Measurements from ENCODE around the gene ZNF385D.

Gene ZNF385D

GRCh38 chr3:21587894-21588293 is 163.1 kb downstream of the ZNF385D start:
- DNase-seq = no peak

DNA sequence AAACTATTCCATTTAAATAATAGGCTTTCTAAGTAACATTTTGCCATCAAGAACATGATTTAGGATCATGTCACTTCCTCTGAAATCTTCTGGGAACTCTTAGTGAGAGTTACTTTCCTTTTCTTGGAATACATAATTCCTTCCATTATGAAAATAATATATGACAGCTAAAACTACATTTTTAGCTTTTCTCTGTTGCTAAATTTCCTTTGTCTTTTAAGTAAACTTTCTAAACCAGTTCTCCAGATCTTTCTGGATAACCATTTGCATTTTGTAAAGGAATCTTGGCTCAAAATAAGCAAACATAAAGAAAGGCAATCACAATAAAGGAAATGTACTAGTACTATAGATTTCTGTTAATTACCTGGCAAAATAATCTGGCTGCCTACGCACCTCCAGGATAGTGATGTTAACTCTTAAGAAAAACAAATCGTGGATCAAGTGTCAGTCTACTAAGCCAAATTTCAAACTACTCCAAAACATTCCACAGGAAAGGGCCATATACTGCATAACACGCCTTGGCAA is 165.7 kb downstream of the ZNF385D start:
- no peak for DNase-seq

GRCh38 chr3:21573291-21573690 is 177.7 kb downstream of the ZNF385D start:
- no peak for DNase-seq

DNA sequence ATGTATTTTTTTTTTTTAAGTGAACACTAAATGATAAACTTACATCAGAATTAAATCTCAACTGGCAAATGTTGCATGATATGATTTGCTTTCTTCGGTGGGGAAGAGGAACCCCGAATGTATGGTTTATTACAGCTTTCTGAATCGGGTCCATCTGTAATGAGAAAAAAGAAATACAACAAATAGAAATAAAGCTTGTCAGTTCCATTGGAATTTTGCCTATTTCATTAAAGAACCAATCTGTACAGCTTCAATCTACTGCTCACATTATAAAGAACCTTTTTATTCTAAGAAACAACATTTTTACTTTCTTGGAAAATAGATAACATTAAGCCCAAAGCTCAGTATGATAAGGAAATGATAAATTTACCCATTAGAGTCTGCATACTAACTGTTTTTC is 186.5 kb downstream of the ZNF385D start:
- DNase-seq = no peak

DNA sequence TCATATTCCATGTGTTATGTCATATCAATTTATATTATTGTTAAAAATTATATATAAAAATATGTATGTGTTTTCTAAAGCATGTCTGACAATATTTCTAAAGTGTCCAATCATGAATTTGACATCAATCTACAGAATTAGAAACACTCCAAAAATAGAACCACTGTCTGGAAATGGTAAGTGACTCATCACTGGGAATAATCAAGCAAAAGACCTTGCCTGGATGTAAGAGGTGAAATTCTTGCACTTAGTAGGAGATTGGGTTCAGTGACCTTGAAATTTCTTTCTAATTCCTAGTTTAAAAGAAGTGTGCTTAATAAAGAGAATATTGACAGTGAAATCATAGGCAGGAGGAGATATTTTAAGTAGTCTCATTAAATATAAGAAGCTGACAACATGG is 188.8 kb downstream of the ZNF385D start:
- DNase-seq = no peak

GRCh38 chr3:21561472-21561871 is 189.5 kb downstream of the ZNF385D start:
- DNase-seq = no peak

DNA sequence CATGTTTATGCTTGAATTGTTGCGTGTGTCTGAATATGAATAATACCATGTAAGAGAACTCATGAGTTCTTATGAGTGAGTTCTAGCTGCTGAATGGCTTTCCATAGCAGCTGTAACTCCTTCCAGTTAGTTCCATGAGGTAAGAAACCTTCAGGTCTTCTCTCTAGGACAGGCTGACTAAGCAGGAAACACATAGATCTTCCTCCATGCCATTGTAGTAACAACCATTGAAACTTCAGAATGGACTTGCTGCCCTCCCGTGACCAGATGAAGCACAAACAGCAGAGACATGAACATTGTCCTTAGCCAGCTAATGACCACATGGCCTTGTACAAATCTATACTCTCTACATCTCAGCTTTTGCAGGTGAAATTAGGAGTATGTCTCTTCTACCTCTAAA is 200.0 kb downstream of the ZNF385D start:
- no peak for DNase-seq

DNA sequence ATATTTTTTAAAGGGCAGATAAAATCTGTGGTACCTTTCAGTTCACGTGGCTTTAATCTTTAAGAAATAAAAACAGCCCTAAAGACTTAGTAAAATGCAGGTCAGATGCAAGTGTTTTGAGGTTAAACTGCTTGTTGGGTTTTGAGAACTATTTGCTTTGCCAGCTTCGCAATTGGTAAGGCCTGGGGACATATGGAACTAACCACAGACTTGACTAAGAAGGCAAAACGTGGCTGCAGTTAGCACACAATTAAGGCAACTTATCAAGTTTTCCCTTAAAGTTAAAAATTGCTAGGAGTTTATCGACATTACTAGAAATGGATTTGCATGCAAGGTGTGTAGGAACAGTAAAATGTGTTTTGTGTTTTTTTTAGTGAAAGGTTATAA is 206.9 kb downstream of the ZNF385D start:
- DNase-seq = no peak

GRCh38 chr3:21543380-21544075 is 207.5 kb downstream of the ZNF385D start:
- no peak for DNase-seq

DNA sequence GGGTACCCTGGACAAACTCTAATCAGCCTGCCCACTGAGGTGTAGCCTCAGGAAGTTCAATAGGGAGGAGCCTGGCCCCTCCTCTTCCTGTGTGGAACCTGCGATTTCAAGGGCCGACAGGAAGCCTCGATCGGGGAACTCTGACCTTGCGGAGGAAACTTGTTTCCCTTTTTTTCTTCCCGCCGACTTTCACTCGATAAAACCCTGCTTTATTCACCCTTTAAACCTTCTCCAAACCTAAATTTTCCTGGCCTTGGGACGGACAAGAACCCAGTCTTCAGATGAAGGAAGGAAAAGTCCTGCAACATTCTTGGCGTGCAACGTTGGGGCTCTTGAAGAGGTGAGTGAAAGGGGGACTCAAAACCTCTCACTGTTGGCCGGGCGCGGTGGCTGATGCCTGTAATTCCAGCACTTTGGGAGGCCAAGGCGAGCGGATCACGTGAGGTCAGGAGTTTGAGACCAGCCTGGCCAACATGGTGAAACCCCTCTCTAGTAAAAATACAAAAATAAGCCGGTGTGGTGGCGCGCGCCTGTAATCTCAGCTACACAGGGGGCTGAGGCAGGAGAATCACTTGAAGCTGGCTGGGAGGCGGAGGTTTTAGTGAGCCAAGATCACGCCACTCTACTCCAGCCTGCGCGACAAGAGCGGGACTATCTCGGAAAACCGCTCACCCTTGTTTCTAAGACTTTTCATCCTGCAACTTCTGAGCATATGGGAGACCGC is 208.2 kb downstream of the ZNF385D start:
- DNase-seq = no peak

DNA sequence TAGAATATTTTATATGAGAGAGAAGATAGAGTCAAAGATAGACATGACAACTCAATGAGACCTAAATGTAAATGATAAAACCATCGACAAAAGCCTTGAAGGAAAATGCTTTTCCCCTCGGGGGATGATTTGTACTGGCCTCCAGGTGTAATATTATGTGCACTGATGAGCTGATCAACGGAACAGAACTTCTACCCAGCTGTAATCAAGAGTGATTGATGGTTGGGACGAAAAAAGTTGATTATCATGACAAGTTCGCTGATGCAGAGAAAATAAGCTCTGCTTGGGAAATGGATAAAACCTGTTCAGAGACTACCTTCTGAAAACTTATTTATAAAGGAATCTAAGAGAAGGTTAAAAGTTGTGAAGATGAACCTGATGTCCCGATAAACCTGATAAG is 210.7 kb downstream of the ZNF385D start:
- no peak for DNase-seq

DNA sequence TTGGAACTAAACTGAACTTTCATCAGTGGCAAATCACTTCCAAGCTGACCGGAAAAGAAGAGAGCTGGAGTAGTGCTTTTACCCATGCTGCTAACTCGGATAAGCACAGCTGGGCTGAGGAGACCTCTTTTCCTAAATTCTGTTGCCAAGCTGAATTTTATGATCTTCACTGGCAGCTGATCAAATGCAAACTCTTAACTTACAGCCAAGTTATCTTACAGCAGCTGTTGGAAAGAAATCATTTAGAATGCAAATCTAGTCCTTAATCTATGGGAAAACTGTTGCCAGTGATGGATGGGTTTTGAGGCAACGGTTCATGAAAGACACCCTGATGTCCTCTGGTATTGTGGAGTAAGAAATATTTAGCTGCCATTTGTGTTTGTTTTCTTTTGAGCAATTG is 216.5 kb downstream of the ZNF385D start:
- DNase-seq = no peak

- no peak for DNase-seq
Observed at GRCh38 chr3:21533002-21533401, 218.0 kb downstream of the ZNF385D start.

GRCh38 chr3:21531909-21532308 is 219.1 kb downstream of the ZNF385D start:
- no peak for DNase-seq

- DNase-seq = no peak
Observed at GRCh38 chr3:21528291-21528995, 222.6 kb downstream of the ZNF385D start.

DNA sequence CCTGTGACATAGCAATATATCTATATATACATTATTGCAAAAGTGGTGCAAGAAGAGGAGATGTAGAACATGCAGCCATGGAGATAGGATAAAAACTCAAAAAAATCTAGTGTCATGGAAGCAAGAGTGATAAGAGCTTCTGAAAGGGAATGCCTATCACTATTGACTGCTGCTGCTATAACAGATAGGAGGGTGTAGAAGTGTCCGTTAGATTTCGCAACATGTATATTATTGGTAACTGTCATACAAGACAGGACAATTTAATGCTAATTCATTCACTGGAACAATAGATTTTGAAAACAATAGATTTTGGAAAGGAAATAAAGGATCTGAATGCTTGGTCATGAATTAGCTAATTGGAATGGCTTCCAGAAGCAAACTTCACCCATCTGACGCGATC is 224.5 kb downstream of the ZNF385D start:
- no peak for DNase-seq

GRCh38 chr3:21524133-21524532 is 226.9 kb downstream of the ZNF385D start:
- DNase-seq = no peak

DNA sequence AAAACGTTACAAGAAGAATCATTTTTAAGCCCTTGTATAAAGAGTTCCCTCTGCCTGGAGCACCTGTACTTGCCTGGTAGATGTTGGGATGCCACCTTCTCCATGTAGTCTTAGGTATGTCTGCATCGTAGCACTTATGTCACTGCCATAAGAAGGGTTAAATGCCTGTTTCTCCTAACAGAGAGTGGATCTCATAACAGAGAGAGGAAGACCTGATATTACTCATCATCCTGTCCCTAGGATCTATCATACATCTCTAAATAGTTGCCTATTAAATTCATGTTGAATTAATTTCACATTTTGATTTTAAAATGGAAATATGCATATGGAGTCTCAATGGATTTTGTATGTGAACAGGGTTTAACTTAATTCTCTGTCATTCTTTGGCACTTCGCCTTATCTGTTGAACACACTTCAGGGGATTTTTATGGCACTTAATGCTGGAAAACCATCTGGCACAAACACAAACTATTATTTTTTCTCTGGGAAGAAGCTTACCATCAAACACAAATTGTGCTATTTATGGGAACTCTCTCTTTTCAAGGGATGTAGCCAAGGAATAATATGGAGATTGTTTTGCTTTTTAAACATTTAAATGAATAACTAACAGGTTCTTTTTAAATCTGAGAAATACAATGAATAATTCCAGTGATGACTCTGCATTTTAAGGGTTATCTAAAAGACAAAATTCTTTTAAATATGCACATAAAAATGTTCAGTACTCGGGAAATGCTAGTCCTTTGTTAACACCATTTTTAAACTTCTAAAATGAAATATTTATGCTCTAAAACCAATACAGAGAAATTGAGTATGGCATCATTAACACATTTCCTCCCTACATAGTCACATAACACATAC is 230.7 kb downstream of the ZNF385D start:
- no peak for DNase-seq

DNA sequence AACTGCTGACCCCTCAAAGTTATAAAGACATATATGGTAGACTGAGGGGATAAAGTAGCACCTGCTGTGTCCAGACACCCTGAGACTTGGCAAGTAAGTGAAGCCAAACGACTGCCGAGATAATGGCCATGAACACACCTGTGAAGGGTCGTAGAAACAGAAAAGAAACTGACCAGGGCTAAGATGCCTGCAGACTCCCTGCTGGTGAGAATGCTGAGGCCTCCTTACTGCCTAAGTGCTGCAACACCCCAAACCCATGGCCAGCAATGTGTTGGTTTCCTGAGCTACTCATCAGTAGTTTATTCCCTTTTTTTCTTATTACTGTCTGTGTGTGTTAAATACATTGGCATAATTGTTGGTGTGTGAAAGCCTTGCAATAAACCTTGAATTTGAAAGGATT is 233.8 kb downstream of the ZNF385D start:
- DNase-seq = no peak

- no peak for DNase-seq
Observed at GRCh38 chr3:21515417-21515816, 235.6 kb downstream of the ZNF385D start.

GRCh38 chr3:21509731-21510470 is 241.1 kb downstream of the ZNF385D start:
- no peak for DNase-seq

DNA sequence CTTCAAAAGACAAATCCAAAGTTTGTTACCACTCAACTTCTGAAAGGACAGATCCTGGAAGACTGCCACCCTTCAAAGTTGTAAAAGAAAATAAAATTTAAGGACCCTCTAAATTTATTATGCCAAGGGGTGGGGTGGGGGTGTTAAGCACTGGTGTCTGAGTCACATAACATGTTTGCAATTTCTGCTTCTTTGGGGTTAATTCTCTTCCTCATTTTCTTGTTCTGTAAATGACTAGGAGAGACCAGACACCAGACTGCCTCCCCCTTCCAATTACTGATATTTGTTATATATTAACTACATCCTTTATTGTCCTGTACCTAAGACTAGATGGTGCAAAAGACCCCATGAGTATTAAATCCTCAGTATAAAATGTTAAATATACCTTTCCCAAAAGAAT is 242.8 kb downstream of the ZNF385D start:
- DNase-seq = no peak

Measured in stimulated activated CD8-positive, alpha-beta memory T cell treated with anti-CD3 and anti-CD28 coated beads, Interleukin-4, amount 100 ng/mL, for 48 hours (primary cell).